GM12872 (cell line): ENCODE data around the gene PPME1.

Source experiments
- CTCF ChIP-seq: IDR thresholded peaks from 3 replicates; pipeline ENCODE4 v1.5.1; 2011; ENCODE audit warnings: low read depth, mild to moderate bottlenecking, low read length, moderate library complexity; ENCODE audit not compliant: insufficient read depth

The PPME1 gene

GRCh38 chr11:74232311-74232950 is 61.3 kb downstream of the PPME1 start:
- no peak for TF ChIP-seq CTCF

GRCh38 chr11:74233683-74234082 is 62.6 kb downstream of the PPME1 start:
- TF ChIP-seq CTCF = no peak

GRCh38 chr11:74235121-74235520 is 64.0 kb downstream of the PPME1 start:
- TF ChIP-seq CTCF = no peak

- no peak for TF ChIP-seq CTCF
Observed at GRCh38 chr11:74237541-74237940, 66.5 kb downstream of the PPME1 start.

- TF ChIP-seq CTCF = no peak
Observed at GRCh38 chr11:74238243-74238642, 67.2 kb downstream of the PPME1 start.

- TF ChIP-seq CTCF = no peak
Observed at GRCh38 chr11:74248469-74248868, 77.4 kb downstream of the PPME1 start.

- no peak for TF ChIP-seq CTCF
Observed at GRCh38 chr11:74249496-74249895, 78.4 kb downstream of the PPME1 start.

- TF ChIP-seq CTCF = no peak
Observed at GRCh38 chr11:74253361-74253760, 82.3 kb downstream of the PPME1 start.
